Gastroesophageal sphincter (tissue), 4 donors: ENCODE data around the gene STARD8. TPM values are rescaled to one million over a fixed set of nuclear protein-coding genes. Genes with fewer than 3 reads are reported as not detected.
"Not testable (repeated sequence)": the region's sequence is repeated elsewhere in the genome, so short reads cannot be mapped to it uniquely, and the experiment has no call there.

Experiments used
- ATAC-seq: fragments of 150-250 bp; one replicate; pipeline ENCODE4 v1.9.1; 2016; ENCODE audit warnings: mild to moderate bottlenecking, moderate library complexity
- H3K27ac ChIP-seq, 4 donors: fragments of 200-600 bp; sonication (generic) in 3 of 4; 1 replicate in 3 of 4; 2 replicates in 1 of 4; pipeline ENCODE4 v1.5.1; 2016 to 2019
- H3K27me3 ChIP-seq: fragments of 200-600 bp; sonication (generic); one replicate; pipeline ENCODE4 v1.5.1; 2019
- H3K36me3 ChIP-seq, 2 donors: fragments of 200-600 bp; sonication (generic); one replicate each; pipeline ENCODE4 v1.5.1; 2019; ENCODE audit warnings: control low read depth in 1 of 2
- H3K4me1 ChIP-seq, 3 donors: fragments of 200-600 bp; sonication (generic); 1 replicate in 2 of 3; 2 replicates in 1 of 3; pipeline ENCODE4 v1.5.1; 2016 to 2019; ENCODE audit warnings: control low read depth in 2 of 3
- H3K4me3 ChIP-seq, 2 donors: fragments of 200-600 bp; sonication (generic); one replicate each; pipeline ENCODE4 v1.5.1; 2019; ENCODE audit warnings: mild to moderate bottlenecking in 1 of 2, moderate library complexity in 1 of 2
- H3K9me3 ChIP-seq, 3 donors: fragments of 200-600 bp; sonication (generic); one replicate each; pipeline ENCODE4 v1.5.1; 2017 to 2019; ENCODE audit warnings: control low read depth in 2 of 3
- EP300 ChIP-seq: sonication (generic); formaldehyde crosslinking; IDR thresholded peaks from one replicate; pipeline ENCODE4 v1.6.1; 2017; ENCODE audit warnings: antibody characterized with exemption, mild to moderate bottlenecking
- POLR2A ChIP-seq, 2 donors: fragments of 450-650 bp; IDR thresholded peaks; one replicate each; pipeline ENCODE4 v1.6.1; 2017; ENCODE audit warnings: antibody characterized with exemption in 2 of 2, mild to moderate bottlenecking in 2 of 2, moderate library complexity in 1 of 2
- POLR2AphosphoS5 ChIP-seq: sonication (generic); formaldehyde crosslinking; IDR thresholded peaks from one replicate; pipeline ENCODE4 v1.6.1; 2017; ENCODE audit warnings: antibody characterized with exemption
- WGBS, 2 donors: methylation state at CpG; one replicate each; pipeline ENCODE4 v1.1.5; 2018; ENCODE audit warnings: low coverage in 1 of 2; 5-methylcytosine and 5-hydroxymethylcytosine counted together
- total RNA-seq, 4 donors: library from RNA; depleted of rRNA; stranded (reverse); fragments of >200 nt; gene quantifications; one replicate each; pipeline ENCODE4 v1.1.0, GENCODE V29; 2016
- TF ChIP-seq, protein P1 (sequence below), 4 experiments: fragments of 200-600 bp in 2 of 4; fragments of 450-650 bp in 2 of 4; sonication (generic) in 1 of 4; IDR thresholded peaks; one replicate each; pipeline ENCODE4 v1.5.1; 2017 to 2019; ENCODE audit warnings: antibody characterized with exemption in 4 of 4, mild to moderate bottlenecking in 2 of 4, moderate library complexity in 2 of 4

The STARD8 gene
- total RNA-seq: 10 to 100 TPM in 3 of 4 donors, 1 to 10 TPM in 1; 8.9 to 15.8 (median 10.8) TPM

DNA sequence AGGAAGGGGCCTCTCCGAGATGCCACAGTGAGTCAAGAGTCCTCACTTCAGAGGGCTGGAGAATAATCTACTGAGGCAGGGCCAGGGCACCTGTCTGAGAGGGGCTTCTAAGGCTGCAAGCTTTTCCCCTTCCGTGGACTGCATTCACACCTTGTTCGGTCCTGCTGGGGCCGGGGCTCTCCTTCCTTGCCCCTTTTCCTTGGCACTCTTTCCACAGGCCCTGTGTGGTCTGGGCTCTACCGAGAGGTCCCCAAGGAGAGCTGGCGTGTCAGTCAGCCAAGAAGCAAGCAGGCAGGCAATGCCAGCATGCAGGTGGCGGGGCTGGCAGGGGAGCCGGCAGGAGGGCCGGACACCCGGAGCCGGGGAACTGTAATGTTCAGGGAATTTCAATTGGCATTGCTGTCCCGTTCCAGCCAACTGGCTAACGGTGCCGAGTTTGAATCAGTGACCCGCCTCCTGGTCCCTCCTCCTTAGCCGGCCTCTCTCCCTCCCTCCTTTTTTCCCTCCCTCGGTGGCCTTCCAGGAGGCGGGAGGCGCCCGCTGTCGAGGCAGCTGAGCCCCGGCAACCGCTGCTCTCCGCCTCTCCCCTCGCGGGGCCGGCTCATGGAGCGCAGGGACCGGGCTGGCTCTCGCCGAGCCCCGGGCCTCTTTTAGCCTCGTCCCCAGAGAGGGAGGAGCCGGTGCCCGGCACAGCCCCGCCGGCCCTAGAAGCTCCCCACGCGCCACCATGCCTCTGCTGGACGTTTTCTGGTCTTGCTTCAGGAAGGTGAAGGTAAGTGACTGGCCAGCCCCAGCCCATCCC lies at the start of gene STARD8:
STARD8 (plus strand) TSS at position 511 of the 802 bp plus-strand sequence; CDS start at position 728, 217 bp downstream.
- ATAC-seq: peak; percentile 74
- Histone ChIP-seq H3K4me3 (peak within 1 kb of the TSS; percentile 14 to 46), H3K9me3 (no peaks in the 10 kb centered on the region), H3K36me3 (no peaks in the 10 kb centered on the region), H3K4me1 (peaks cover 0 to 6% (median 0%) of the 10 kb centered on the region in 3 donors), H3K27ac (peak within 1 kb of the TSS in 1 of 4 donors; percentile 35), H3K27me3 (no peaks in the 10 kb centered on the region)
- 30 to 40% methylated on average over 2 to 3 of the region's 40 CpGs for WGBS, 2 donors
- peak in 1 of 2 donors; percentile 9 for TF ChIP-seq POLR2A (IDR thresholded peaks at IDR 0.05)
- no peak for TF ChIP-seq POLR2AphosphoS5
- TF ChIP-seq EP300: no peak
- TF ChIP-seq, protein P1, sequence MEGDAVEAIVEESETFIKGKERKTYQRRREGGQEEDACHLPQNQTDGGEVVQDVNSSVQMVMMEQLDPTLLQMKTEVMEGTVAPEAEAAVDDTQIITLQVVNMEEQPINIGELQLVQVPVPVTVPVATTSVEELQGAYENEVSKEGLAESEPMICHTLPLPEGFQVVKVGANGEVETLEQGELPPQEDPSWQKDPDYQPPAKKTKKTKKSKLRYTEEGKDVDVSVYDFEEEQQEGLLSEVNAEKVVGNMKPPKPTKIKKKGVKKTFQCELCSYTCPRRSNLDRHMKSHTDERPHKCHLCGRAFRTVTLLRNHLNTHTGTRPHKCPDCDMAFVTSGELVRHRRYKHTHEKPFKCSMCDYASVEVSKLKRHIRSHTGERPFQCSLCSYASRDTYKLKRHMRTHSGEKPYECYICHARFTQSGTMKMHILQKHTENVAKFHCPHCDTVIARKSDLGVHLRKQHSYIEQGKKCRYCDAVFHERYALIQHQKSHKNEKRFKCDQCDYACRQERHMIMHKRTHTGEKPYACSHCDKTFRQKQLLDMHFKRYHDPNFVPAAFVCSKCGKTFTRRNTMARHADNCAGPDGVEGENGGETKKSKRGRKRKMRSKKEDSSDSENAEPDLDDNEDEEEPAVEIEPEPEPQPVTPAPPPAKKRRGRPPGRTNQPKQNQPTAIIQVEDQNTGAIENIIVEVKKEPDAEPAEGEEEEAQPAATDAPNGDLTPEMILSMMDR (IDR thresholded peaks at IDR 0.05): no peak

DNA sequence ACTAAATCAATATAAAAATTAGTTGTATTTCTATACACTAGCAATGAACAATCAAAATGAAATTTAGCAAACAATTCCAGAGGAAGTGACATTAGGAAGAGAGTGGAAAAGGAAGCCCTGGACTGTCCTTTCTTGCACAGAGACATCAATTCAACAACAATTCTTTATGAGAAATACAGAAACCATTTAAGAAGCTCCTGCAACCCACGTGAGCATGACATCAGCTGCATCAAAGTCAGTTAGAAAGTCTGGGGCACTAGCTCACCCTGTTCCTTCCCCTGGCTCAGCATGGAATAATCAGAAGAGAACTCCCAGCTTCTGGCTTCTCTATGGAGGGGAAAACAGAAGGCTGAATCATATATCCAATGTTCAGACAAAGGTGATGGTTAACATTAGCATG lies 48.6 kb upstream of the STARD8 start:
- H3K36me3 ChIP-seq: no peaks in the 10 kb centered on the region
- H3K27me3 ChIP-seq: no peaks in the 10 kb centered on the region
- no peaks in the 10 kb centered on the region for H3K4me1 ChIP-seq
- no peak overlapping the region for H3K4me3 ChIP-seq
- peaks cover 0 to 17% (median 0%) of the 10 kb centered on the region in 3 donors for H3K9me3 ChIP-seq
- TF ChIP-seq EP300: no peak
- no peak for TF ChIP-seq POLR2AphosphoS5
- TF ChIP-seq, protein P1 (IDR thresholded peaks at IDR 0.05): no peak
- no peak for TF ChIP-seq POLR2A (IDR thresholded peaks at IDR 0.05)
- H3K27ac ChIP-seq: no peak overlapping the region
- 13 to 38% methylated on average over 1 of the region's 1 CpG for WGBS, 2 donors
- ATAC-seq: no peak

GRCh38 chrX:68599256-68600152 lies 48.0 kb upstream of the STARD8 start:
- 50% methylated on average over 2 of the region's 3 CpGs; no CpG with 5 or more reads in 1 of the 2 donors for WGBS, 2 donors
- Histone ChIP-seq H3K4me3 (no peak overlapping the region), H3K27ac (no peak overlapping the region), H3K9me3 (peaks cover 0 to 17% (median 0%) of the 10 kb centered on the region in 3 donors), H3K27me3 (no peaks in the 10 kb centered on the region), H3K4me1 (no peaks in the 10 kb centered on the region), H3K36me3 (no peaks in the 10 kb centered on the region)
- ATAC-seq: no peak
- TF ChIP-seq, protein P1 (IDR thresholded peaks at IDR 0.05): peak; percentile 18 to 51 (median 24)
- no peak for TF ChIP-seq POLR2AphosphoS5

- not testable (repeated sequence) for ATAC-seq, H3K4me3 ChIP-seq, H3K27me3 ChIP-seq, H3K27ac ChIP-seq, H3K4me1 ChIP-seq, H3K36me3 ChIP-seq, H3K9me3 ChIP-seq
- WGBS, 2 donors: 76 to 81% methylated on average over 2 of the region's 2 CpGs
Observed at GRCh38 chrX:68604216-68604615, 43.2 kb upstream of the STARD8 start.

DNA sequence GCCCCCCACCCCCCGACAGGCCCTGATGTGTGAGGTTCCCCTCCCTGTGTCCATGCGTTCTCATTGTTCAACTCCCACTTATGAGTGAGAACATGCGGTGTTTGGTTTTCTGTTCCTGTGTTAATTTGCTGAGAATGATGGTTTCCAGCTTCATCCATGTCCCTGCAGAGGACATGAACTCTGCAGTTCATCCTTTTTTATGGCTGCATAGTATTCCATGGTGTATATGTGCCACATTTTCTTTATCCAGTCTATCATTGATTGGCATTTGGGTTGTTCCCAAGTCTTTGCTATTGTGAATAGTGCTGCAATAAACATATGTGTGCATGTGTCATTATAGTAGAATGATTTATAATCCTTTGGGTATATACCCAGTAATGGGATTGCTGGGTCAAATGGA lies 32.7 kb upstream of the STARD8 start:
- not testable (repeated sequence) for H3K27me3 ChIP-seq, H3K4me1 ChIP-seq, H3K9me3 ChIP-seq, H3K27ac ChIP-seq, H3K4me3 ChIP-seq, ATAC-seq, H3K36me3 ChIP-seq
- 73% methylated on average over 3 of the region's 3 CpGs; no CpG with 5 or more reads in 1 of the 2 donors for WGBS, 2 donors
